DMS114 treated with DMSO at 0.1 percent for 48 hours (cell line): ENCODE measurements around the gene CCDC102A.
"Not testable (repeated sequence)": the region's sequence is repeated elsewhere in the genome, so short reads cannot be mapped to it uniquely, and the experiment has no call there.

Source experiments
- DNase-seq: peaks from one replicate; lab custom pipeline; 2025; ENCODE audit not compliant: unreplicated experiment; lab: John Stamatoyannopoulos, UW

CCDC102A gene

DNA sequence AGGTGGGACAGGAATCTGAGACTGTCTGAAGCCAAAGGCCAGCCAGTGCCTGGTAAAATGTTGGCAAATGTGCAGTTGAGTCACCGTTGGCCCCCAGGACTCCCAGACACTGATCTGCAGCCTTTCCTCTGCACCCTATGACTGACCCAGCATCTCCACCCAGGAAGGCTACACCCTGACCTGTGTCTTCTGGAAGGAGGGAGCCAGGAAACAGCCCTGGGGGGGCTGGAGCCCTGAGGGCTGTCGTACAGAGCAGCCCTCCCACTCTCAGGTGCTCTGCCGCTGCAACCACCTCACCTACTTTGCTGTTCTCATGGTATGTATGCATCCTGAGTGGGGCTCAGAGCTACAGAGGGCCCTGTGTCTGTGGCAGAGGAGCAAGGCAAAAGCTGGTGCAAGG lies 30.1 kb upstream of the CCDC102A start:
- no peak for DNase-seq

DNA sequence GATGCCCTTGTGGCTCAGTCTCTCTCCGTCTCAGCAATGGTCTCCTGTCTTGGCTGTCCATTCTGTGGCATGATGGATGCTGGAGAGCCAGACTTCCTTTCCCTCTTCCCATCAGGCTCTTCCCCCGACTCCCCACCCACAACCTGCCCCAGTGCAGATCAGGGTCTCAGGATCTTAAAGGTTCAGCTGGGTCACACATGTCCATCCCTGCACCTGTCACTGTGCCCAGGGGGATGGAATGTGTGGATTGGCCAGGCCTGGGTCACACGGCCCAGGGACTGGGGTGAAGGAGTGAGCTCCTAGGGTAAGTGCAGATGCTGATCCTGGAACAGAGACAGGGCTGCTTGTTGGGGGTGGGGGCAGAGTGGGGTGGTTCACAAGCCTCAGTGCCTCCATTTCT lies 29.1 kb upstream of the CCDC102A start:
- DNase-seq, result no peak

DNA sequence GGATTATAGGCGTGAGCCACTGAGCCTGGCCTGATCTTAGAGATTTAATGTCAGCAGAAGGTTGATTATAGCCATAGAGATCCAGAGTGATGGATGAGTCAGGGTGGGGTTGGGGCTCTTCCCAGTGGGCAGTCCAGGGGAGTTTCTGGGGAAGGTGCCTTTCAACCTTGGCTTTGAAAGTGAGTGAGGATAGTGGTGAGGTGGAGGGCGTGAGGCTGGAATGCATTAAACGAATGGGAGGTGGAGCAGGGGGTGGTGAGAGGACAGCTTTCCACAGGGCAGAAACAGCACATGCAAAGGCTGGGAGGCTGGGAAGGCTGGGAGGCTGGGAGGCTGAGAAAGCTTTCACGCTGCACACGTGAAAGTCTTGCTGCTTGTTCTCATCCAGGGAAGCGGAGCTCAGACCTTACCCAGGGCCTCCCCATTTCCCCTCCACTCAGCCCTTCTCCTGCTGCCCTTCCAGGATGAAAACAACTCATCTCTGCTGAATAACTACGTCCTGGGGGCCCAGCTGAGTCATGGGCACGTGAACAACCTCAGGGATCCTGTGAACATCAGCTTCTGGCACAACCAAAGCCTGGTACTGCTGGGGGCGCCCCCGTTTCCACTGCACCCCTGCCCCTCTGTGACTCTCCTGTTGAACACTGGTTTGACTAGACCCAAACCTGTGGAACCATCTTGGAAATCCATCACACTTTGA lies 28.4 kb upstream of the CCDC102A start:
- DNase-seq, result no peak

DNA sequence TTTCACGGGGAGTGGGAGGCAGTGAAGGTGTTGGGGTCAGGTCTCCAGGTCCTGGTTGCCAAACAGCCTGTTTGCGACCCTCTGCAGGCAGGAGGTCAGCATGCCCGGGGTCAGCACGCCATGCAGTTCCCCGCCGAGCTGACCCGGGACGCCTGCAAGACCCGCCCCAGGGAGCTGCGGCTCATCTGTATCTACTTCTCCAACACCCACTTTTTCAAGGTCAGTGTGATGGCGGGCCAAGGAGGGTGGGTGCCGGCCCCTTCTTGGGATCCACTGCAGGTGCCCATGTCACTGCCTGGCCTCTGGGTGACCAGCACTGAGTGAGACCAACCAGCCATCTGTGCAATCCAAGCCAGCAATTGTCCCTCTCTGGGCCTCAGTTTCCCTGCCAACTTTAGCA lies 27.4 kb upstream of the CCDC102A start:
- DNase-seq, result no peak

DNA sequence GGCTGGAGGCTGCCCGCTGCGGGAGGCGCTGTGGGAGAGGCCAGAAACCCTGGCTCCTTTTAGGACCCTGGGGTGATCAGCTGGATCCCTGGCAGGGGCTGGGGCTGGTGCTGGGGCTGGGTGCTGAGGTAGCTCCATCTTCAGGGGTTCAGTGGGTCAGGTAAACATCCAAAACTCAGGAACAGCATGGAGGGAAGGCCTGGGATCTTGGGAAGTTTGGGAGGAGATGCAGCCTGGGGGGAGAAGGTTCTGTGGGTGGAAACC lies 27.0 kb upstream of the CCDC102A start:
- no peak for DNase-seq

DNA sequence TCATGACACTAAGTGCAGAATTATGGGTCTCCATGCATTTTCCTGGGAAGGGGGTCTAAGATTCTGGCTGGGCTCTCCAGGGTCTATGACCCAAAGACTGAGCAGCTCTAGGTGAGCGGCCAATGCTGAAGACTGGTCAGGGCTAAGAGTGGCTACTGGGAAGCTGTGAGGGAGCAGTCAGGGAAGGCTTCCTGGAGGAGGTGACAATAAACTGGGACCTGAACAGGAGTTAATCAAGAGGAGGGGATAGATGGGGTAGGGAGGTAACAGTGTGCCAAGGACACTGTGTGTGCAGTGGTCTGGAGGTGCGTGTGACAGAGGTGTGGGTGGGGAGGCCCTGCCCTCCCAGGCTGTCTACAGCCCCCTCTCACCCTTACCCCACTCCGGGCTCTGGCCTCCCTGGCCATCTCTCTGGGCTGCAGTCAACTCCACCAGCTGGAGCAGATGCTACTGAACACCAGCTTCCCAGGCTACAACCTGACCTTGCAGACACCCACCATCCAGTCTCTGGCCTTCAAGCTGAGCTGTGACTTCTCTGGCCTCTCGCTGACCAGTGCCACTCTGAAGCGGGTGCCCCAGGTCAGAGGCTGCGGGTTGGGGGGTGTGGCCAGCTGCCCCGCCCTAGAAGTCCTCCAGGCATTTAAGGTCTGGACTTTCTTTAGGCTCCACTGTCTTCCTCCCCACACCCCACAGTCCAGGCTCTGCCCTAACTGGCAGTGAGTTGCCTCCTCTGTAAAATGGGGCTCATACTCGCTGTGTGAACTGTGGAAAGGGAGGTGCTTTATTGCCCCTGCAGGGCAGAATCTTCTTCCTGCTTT lies 26.5 kb upstream of the CCDC102A start:
- no peak for DNase-seq

DNA sequence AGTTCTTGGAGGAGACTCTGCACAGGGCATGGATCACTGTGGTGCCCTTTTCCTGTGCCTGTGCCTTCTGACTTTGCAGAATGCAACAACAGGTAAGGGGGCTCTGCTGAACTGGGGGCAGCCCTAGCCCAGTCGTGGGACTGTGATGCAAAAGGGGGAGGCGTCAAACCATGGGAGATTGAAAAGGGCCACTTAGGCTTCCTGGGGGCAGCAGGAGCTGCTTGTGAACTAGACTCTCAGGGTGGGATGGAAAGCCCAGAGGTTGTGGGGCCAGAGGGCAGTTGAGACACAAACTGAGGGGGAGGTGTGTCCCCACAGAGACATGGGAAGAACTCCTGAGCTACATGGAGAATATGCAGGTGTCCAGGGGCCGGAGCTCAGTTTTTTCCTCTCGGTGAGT lies 25.7 kb upstream of the CCDC102A start:
- DNase-seq, result no peak

DNA sequence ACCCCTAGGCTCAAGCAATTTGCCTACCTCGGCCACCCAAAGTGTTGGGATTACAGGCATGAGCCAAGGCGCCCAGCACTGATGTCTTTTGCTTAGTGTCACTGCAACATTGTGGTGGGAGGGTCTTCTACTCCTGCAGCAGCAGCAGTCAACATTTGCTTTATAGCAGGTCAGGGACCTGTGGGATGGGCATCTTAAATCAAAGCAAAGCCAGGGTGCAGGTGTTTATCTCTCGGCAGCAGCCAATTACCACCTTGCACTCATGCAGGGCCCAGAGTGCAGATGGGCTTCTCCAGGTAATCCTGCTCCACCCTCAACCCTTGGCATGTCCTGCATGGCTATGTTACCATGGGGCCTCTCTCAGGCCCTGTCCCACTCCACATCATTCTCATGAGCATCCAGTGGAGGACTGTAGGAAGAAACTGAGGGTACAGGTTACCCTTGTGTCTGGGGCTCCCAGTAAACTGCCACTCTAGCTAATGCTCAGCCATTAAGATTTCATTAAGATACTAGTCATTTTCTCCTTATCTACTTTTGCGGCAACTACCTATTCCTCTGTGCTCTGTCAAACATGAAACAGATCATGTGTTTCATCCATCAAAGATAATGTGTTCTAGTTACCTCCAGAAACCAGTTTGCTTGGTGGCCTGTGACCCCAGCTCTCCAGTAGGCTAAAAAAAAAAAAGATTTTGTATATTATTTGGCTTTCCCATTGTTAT lies 22.9 kb upstream of the CCDC102A start:
- no peak for DNase-seq

DNA sequence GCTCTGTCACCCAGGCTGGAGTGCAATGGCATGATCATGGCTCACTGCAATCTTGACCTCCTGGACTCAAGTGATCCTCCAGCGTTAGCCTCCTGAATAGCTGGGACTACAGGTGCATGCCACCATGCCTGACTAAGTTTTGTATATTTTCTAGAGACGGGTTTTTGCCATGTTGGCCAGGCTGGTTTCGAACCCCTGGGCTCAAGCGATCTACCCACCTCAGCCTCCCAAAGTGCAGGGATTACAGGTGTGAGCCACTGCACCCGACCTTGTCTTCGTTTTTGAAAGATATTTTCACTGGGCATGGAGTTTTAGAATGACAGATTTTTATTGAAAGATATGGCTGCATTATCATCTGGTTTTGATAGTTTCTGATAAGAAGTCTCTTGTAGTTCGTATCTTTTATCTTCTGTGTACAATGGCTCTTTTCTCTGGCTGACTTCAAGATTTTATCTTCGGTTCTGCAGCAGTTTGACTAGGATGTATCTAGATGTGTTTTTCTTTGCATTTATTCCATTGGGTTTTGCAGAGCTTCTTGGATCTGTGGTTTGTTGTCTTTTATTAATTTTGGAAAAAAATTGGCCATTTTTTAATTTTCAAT lies 20.7 kb upstream of the CCDC102A start:
- no peak for DNase-seq

DNA sequence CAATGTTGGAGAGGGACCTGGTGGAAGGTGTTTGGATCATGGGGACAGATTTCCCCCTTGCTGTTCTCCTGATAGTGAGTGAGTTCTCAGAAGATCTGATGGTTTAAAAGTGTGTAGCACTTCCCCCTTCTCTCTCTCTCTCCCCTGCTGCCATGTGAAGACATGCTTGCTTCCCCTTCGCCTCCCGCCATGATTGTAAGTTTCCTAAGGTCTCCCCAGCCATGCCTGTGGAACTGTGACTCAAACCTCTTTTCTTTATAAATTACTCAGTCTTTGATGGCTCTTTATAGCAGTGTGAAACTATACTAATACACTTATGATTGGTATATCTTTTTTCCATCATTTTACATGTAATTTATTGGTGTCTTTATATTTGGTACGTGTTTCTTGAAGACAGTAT lies 19.5 kb upstream of the CCDC102A start:
- DNase-seq, result no peak

DNA sequence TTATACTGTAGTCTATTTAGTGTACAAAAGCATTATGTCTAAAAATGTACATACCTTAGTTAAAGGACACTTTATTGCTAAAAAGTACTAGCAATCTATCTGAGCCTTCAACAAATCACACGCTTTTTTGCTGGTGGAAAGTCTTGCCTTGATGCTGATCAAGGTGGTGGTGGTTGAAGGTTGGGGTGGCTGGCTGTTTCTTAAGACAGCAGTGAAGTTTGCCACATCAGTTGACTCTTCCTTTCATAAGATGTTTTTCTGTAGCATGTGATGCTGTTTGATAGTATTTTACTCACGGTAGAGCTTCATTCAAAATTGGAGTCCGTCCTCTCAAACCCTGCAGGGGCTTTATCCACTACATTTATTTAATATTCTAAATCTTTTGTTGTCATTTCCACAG lies 14.7 kb upstream of the CCDC102A start:
- no peak for DNase-seq

DNA sequence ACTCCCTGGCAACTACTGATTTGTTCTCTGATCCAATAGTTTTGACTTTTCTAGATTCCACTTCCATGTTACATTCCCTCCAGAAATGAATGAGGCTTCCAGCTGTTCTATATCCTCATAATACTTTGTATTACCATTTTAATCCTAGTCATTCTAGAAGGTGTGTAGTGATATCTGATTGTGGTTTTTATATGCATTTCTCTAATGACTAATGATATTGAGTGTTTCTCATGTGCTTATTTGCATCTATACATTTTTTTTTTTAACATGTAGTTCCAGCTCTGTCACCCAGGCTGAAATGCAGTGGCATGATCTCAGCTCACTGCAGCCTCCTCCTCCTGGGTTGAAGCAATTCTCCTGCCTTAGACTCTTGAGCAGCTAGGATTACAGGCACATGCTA lies 13.4 kb upstream of the CCDC102A start:
- DNase-seq, result no peak

DNA sequence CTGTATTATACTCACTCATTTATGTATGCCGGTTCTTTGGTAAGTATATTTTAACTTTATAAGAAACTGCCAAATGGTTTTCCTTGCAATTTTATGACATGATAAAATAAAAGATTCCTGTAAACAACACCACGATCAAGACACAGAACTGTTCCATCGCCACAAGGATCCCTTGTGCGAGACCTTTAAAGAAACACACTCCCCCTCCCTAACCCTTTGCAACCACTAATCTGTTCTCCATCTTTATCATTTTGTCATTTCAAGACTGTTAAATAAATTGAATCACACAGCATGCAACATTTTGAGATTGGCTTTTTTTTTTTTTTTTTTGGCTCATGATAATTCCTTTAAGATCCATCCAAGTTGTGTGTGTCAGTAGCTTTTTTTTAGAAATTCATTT lies 12.0 kb upstream of the CCDC102A start:
- no peak for DNase-seq

DNA sequence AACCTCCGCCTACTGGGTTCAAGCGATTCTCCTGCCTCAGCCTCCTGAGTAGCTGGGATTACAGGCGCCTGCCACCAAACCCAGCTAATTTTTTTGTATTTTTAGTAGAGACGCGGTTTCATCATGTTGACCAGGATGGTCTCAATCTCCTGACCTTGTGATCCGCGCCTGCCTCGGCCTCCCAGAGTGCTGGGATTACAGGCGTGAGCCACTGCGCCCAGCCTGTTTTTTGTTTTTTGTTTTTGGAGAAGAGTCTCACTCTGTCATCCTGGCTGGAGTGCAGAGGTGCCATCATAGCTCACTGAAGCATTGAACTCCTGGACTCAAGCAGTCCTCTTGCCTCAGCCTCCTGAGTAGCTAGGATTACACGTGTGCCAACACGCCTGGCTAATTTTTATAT lies 11.2 kb upstream of the CCDC102A start:
- not testable (repeated sequence) for DNase-seq

DNA sequence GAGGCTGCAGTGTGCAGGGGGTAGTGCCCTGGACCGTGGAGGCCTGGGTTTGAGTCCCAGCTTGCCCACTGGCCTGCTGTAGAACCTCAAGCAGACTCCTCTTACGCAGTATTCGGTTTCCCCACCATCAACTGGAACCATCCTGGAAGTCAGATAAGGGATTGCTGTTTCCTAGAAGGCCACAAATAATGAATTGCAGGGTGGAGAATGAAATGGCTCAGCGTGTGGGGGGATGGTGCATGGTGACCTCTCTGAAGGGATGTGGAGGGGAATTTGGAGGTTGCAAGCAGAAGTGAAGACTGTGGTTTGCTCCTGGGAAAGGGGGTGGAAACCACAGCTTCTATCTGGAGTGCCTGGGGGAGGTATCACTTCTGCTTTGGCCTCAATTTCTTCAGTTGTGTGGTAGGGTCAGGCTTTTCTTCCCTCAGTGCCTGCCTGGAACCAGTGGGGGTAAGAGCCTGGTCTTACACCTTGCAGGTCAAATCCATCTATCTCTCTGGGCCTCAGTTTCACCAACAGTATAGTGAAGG lies 7.8 kb upstream of the CCDC102A start:
- DNase-seq, result no peak

DNA sequence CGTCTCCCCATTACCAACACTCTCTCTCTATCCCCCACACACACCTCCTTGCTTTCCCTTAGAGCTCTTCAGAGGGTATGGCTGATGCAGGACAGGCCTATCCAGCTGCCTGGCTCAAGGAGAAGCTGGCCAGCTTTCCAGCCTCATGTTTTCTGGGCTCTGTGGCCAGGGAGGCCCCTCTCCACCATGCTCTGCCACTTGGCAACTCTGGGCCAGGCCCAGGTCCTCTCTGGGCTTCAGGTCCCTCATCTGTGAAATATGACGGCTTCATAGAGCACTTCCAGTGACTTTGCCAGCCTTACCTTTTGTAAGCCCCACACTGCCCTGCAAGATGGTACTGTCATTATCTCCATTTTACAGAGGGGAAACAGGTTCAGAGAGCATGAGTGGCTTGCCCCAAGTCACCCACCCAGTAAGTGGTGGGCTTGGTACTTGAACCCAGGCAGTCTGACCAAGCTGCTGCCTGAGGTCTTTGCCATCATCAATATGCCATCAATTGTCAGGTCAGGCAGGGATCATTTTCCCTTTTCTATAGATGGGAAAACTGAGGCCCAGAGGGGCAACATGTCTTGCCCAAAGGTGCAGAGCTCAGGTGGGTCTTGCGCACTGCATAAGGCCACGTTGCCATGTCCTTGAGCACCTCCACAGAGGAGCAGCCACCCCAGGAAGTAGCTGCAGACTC lies 5.5 kb upstream of the CCDC102A start:
- DNase-seq, result no peak

DNA sequence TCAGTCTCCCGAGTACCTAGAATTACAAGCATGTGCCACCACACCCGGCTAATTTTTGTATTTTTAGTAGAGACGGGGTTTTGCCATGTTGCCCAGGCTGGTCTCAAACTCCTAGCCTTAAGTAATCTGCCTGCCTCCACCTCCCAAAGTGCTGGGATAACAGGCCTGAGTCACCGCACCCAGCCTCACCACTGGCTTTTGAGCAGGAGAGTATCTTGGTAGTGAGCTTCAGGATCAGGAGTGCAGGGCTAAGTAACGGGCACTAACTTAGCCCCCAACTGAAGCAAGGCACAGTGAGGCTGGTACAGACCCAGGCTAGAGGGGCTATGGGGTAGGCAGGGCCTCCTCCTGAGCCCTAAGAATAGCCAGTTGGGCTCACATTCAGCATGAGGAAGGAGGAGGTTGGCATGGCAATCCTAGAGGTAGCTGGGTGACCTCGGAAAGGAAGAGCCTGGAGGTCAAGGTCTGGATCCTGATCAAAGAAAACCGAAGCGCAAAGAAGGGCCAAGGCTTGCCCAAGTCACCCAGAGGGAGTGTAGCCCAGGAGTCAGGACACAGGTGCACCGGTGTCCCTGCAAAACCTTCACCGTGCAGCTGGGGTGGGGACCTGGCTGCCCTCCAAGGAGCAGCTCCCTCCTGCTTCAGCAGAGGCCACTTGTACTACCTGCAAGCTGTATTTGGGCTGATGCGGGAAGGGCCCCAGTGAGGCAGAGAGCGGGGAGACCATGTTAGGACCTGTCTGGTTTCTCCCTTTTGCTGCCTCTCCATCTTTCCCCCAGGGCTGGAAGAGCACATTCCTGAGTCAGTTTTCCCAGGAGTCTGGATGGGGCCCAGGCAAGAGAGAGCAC lies 4.8 kb upstream of the CCDC102A start:
- DNase-seq, result no peak

DNA sequence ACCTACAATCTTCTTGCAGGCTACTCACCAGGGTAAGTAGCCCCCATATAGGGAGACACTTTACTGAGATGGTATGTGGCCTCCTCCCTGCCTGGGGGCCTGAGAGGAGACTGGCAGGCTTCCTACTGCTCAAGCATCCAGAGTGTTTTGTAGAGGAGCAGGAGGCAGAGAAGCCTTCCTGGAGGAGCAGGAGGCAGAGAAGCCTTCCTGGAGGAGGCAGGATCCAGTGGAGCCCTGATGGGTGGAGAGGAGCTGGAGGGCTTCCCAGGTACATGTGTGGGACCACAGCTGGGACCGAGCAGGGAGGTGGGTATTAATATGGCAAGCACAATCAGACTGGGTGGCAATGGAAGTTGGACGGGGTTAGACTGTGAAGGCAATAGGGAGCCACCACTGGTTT lies 4.0 kb upstream of the CCDC102A start:
- no peak for DNase-seq

DNA sequence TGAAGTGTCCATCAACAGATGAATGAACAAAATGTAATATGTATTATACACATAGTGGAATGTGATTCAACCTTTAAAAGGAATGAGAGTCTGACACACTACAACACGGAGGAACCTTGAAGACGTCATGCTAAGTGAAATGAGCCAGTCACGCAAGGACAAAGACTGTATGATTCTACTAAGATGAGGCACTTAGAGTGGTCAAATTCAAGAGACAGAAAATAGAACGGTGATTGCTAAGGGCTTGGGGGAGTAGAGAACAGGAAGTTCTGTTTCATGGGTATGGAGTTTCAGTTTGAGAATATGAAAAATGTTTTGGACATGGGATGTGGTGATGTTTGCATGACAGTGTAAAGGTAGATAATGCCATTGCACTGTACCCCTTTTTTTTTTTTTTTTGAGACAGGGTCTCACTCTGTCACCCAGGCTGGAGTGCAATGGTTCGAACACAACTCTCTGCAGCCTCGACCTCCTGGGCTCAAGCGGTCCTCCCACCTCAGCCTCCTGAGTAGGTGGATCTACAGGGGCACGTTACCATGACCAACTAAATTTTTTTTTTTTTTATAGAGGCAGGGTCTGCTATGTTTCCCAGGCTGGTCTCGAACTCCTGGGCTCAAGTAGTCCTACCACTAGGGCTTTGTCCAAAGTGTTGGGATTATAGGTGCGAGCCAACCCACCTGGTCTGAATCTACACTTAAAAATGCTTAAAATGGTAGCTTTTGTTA lies 2.9 kb upstream of the CCDC102A start:
- no peak for DNase-seq
